Right forelimb (tissue), 1 donor: ENCODE results near the gene C19orf67.

ENCODE experiments used
- DNase-seq: peaks from one replicate; pipeline ENCODE4 v3.0.0-alpha.2; 2018

Gene C19orf67

GRCh38 chr19:14085309-14085995 lies at the start of gene C19orf67:
Gene C19orf67 (minus strand): TSS chr19:14085783. CDS start chr19:14085627, 156 bp downstream.
- no peak for DNase-seq

GRCh38 chr19:14135355-14135754 lies 49.8 kb upstream of the C19orf67 start:
- no peak for DNase-seq

- no peak for DNase-seq
These were observed 42.4 kb upstream of the C19orf67 start for GRCh38 chr19:14127929-14128509.

GRCh38 chr19:14127176-14127575 lies 41.6 kb upstream of the C19orf67 start:
- DNase-seq, result no peak

GRCh38 chr19:14122924-14123323 lies 37.3 kb upstream of the C19orf67 start:
- no peak for DNase-seq

- DNase-seq, result no peak
These were observed 34.9 kb upstream of the C19orf67 start for GRCh38 chr19:14120497-14120780.

- DNase-seq, result no peak
These were observed 34.3 kb upstream of the C19orf67 start for GRCh38 chr19:14119644-14120496.

- DNase-seq, result no peak
These were observed 33.6 kb upstream of the C19orf67 start for GRCh38 chr19:14119146-14119545.

GRCh38 chr19:14118165-14119051 lies 32.8 kb upstream of the C19orf67 start:
- peak; percentile 69 for DNase-seq

GRCh38 chr19:14117668-14118164 lies 32.1 kb upstream of the C19orf67 start, which contains the start of gene PRKACA:
Gene PRKACA (minus strand): TSS chr19:14117762. CDS start chr19:14117547, 215 bp downstream.
- peak; percentile 99 for DNase-seq

GRCh38 chr19:14116918-14117578 lies 31.5 kb upstream of the C19orf67 start:
- no peak for DNase-seq

- DNase-seq, result no peak
These were observed 30.9 kb upstream of the C19orf67 start for GRCh38 chr19:14116525-14116917.

- DNase-seq, result no peak
These were observed 30.2 kb upstream of the C19orf67 start for GRCh38 chr19:14115756-14116155.

GRCh38 chr19:14114854-14115253 lies 29.3 kb upstream of the C19orf67 start:
- no peak for DNase-seq

GRCh38 chr19:14114439-14114838 lies 28.9 kb upstream of the C19orf67 start:
- no peak for DNase-seq

- no peak for DNase-seq
These were observed 28.3 kb upstream of the C19orf67 start for GRCh38 chr19:14113762-14114414.

- no peak for DNase-seq
These were observed 27.3 kb upstream of the C19orf67 start for GRCh38 chr19:14112809-14113385.

GRCh38 chr19:14112051-14112808 lies 26.6 kb upstream of the C19orf67 start:
- no peak for DNase-seq

- no peak for DNase-seq
These were observed 25.9 kb upstream of the C19orf67 start for GRCh38 chr19:14111486-14111885.

- DNase-seq, result no peak
These were observed 25.1 kb upstream of the C19orf67 start for GRCh38 chr19:14110650-14111049.
